ENCODE results near the gene TXNL4A.
A peak's percentile ranks its signal among the peaks of the same experiment; 100 is the strongest.
"Not testable (repeated sequence)": the region's sequence is repeated elsewhere in the genome, so short reads cannot be mapped to it uniquely, and the experiment has no call there.

The TXNL4A gene

DNA sequence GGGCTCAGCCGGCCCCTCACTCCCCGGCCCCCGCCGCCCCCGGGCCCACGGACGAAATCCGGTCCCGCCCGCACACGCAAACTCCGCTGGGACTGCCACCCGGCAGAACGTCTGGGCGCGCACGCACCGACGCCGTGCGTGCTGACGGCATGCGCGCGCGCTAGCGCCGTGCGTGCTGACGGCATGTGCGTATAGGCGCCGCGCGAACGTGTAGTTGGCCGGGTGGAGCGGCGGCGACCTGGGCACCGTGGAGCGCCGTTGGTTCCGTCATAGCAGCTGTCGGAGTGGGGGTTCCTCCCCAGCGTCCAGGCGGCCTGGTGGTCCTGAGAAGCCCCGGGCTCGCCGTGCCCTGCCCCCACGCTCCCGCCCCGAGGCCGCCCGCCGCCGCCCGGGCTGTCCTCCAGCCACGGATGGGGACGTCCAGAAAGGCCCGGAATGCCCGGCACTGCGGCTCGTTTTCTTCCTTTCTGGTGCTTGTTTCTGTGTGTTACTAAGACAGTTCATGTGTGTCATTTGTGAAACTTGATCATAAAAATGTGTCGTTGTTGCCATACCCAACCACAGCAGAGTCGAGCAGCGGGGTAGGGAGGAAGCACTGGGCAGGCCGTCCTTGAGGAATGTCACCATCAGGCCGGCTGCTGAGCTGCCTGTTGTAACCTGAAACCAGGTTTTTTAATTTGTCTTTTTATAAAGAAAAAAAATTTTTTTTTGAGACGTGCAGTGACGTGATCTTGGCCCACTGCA, at the start of gene TXNL4A:
Gene TXNL4A (minus strand): TSS at position 113 of the 744 bp plus-strand sequence. CDS start 171 bp downstream, outside the sequence.
- peak; percentile 79 to 82 for DNase-seq

DNA sequence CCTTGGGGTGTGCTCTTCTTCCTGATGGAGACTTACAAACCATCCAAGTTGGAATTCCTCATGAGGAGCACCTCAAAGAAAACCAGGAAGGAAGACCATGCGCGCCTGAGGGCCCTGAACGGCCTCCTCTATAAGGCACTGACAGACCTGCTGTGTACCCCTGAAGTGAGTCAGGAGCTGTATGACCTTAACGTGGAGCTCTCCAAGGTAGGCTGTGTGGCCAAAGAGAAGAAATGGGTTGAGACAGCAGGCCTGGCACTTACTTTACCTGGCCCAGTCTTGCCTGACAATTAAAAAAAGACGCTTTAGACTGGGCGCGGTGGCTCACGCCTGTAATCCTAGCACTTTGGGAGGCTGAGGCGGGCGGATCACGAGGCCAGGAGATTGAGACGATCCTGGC, 48.9 kb upstream of the TXNL4A start:
- DNase-seq: no peak

DNA sequence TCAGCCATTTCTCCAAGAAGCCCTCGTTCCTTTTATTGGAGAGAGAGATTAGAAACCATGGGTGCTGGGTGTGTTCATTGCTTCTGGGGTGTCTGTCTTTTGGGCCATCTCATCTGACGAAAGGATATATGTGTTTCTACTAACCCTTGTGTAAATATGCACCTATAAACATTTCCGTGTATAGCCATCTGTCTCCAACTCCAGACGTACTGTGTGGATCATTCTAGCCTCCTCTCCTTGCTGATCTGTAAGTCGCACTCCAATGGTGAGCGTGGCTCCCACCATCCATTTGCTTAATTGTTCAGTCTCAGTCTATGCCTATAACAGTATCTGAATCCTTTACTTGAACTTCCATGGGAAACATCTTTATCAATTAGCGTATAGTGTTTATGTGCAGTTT, 47.6 kb upstream of the TXNL4A start:
- no peak for DNase-seq

- no peak for DNase-seq
These were observed 46.6 kb upstream of the TXNL4A start for GRCh38 chr18:80034852-80035406.

DNA sequence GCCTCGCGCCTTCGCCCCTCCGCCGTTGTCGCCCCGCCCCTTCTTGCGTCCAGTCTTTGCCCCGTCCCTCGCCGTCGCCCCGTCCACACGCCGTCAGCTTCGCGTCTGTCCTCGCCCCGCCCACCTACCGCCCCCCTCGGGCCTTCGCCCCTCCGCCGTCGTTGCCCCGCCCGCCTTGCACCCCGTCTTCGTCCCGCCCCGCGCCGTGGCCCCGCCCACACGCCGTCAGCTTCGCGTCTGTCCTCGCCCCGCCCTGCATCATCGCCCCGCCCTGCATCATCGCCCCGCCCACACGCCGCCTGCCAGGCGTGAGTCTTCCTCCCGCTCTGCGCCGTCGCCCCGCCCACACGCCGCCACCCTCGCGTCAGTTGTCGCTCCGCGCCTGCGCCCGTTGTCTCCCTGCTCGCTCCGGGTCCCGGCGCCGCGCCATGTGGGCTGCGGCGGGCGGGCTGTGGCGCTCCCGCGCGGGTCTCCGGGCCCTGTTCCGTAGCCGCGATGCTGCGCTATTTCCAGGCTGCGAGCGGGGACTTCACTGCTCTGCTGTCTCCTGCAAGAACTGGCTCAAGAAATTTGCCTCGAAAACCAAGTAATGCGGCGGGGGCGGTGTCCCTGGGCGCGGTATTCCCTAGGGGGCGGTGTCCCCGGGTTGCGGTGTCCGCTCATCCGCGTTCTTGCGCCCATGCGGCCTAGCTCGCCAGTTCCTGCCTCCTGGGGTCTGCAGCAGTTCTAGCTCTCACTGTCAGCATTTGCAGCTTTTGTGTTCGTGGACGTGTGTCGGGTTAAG, 45.9 kb upstream of the TXNL4A start, which contains the start of gene RBFA:
Gene RBFA (plus strand): TSS at position 367 of the 784 bp plus-strand sequence. CDS start 62 bp downstream, at position 429.
- DNase-seq: peak; percentile 98 to 99

- DNase-seq: no peak
These were observed 45.1 kb upstream of the TXNL4A start for GRCh38 chr18:80033181-80034067.

DNA sequence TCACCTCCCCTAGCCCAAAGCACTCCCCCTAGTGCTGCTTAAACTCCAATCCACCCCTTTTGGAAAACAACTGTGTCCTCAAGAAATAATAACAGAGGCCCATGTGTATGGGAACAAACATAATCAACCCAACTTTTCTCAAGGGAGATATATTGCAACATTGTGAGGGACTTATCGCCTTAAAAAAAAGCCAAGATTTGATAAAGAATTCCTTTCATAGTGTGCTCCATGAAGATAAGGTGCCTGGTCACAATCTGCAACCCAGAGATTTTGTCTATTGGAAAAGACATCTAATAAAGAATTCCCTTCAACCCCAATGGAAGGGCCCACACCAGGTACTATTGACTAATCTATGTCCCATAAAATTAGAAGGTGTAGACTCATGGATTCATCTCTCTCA, 41.3 kb upstream of the TXNL4A start:
- DNase-seq: no peak

DNA sequence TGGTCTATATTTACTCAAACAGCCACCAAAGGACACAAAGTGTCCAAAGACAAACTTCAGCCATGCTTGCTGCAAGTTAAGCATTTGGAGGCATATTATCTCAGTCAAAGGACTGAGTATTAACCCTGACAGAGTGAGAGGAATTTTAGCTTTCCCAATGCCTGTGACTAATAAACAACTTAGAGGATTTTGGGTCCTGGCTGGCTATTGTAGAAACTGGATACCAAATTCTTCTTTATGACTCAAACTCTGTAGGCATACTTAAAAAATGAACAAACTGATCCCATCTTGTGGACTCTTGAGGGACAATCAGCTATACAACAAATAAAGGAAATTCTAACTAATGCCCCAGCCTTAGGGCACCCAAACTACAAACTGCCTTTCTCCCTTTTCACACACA, 39.4 kb upstream of the TXNL4A start:
- not testable (repeated sequence) for DNase-seq

DNA sequence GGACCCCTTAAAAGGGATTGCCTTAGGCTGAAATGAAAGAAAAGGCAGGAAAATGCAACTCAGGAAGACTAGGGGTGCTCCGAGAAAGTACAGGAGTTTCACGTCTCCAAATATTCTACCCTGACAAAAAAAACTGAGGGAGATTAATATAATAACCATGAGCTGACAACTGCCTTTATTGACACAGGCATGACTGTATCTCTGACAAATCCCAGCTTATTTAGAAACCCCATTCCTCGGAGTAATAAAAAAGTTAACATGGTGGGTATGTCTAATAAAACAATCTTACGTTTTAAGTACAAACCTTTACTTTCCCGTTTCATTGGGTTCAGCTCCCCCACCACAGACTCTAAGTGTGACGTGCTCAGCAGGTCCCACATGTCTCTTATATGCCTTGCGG, 38.0 kb upstream of the TXNL4A start:
- no peak for DNase-seq

- no peak for DNase-seq
These were observed 34.8 kb upstream of the TXNL4A start for GRCh38 chr18:80023173-80023572.

DNA sequence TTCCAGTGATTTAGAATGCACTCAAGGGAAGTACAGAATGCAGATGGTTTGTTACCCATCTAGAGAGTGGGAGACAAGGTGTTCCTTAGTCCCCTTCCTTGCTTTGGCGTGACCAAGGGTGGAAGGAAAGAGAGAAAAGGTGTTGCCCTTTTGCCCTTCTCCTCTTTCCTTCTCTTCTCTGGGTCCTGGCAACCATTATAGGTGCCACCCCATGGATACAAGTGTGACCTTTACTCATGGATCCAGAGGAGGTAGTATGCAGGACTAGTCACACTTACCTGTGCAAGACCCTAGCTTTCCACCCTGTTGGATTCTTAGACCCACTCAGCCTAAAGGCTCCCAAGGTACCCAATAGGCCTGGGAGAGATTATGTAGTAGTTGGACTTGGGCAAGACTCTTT, 34.2 kb upstream of the TXNL4A start:
- DNase-seq: no peak

GRCh38 chr18:80012714-80013113, 24.4 kb upstream of the TXNL4A start:
- no peak for DNase-seq

DNA sequence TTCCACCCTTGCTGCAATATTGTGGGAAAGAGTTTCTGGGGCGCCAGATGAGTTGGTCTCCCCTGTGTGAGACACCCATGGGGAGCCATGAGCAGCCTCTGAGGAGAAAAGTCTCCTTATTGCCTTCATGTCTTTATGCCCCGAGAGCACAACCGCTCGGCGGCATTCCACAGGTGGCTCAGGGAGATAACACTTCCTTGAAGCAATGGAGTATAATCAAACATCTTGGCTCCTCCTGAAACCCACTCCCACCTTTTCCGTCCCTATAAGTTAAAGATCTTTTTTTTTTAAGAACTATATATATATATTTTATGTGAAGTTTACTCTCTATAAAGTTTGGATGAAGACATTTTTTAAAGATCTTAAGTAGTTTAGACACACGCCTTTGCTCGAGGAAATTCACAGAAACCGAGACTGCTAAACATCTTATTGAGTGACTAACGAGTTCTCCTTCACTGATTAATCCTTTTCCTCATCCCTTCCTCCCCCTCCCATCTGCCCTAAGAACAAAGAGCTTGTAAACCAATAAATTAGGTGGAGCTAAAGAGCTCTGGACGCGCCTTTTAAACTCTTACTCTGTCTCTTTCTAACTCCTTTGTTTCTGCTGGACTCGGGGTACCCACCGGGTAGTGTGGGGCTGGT, 23.3 kb upstream of the TXNL4A start:
- DNase-seq: not testable (repeated sequence)

GRCh38 chr18:80010551-80010906, 22.2 kb upstream of the TXNL4A start:
- no peak for DNase-seq

DNA sequence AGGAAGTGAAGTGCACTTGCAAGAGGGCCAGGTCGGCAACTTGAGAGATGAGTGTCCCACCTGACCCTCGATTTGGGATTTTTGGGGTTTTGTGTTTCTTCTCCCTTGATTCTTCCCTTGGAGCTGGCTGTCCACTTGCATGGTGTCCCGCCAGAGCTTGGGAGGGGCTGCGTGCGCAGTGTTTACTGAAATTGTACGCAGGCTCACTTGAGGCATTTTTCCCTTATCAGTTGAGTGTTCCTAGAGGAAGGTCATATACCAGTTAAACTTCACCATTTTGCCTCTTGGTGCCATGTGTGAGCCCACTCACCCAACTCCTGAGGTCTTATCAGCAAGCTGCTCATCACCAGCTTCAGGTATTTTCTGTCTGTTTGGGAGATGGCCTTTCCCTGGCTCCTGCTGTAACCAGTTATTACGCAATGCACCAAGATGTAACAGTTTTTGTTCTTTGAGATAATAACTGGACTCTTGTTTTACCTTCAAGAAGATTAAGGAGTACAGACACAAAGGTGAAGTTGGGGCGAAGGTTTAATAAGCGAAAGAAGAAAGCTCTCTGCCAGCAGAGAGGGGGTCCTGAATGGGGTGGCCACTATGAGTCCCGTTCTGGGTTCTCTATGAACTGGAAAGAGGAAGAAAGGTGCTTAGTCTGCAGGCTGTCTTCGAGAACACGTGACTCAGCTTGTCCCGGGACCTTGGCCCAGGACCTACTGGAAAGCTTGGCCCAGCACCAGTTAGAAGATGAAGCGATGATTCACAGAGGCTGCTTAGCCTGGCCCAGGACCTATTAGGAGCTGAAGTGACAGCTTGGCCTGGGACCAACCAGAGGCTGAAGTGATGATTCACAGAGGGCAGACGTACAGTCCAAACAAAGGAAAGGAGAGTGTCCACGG, 21.5 kb upstream of the TXNL4A start:
- DNase-seq: no peak

- no peak for DNase-seq
These were observed 18.4 kb upstream of the TXNL4A start for GRCh38 chr18:80006724-80007123.

DNA sequence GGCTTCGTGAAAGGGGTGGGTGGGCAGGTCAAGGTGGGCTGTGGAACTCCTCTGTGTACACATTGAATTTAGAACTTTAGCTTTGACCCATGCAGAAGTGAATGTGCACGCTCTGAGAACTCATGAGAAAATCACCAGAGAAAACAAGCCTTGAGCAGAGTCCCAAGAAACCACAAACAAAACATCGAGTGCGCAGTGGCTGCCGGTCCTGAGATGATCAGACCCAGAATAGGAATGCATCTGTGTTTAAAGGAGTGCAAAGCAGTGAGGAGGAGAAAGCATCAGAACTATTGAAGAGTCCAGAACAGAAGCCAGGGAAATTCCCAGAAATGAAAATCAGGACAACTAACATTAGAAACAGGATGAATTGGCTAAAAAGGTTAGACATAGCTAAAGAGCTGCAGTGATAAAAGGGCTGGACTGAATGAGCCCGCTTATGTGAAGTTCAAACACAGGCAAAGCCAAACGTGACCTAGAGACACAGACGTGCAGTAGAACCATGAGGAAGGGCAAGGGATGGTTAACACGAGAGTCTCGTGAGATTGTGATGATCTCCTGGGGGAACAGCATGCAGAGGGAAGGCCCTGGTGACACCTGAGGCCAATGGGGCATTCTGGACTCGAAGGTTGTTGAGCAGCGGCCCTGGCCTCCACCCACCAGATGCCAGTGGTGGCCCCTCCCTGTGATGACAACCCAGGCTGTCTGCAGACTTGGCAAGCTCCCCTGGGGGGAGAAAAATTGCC, 16.4 kb upstream of the TXNL4A start:
- DNase-seq: no peak

GRCh38 chr18:80002468-80002867, 14.1 kb upstream of the TXNL4A start:
- DNase-seq: no peak

DNA sequence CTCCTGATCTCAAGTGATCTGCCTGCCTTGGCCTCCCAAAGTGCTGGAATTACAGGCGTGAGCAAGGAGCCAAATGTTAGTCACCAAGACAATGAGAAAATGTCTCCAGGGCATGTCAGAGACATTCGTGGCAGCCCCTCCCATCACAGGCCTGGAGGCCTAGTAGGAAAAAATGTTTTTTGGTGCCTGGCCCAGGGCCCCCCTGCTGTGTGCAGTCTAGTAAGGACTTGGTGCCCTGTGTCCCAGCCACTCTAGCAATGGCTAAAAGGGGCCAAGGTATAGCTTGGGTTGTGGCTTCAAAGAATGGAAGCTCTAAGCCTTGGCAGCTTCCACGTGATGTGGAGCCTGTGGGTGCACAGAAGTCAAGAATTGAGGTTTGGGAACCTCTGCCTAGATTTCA, 12.5 kb upstream of the TXNL4A start:
- DNase-seq: no peak

- not testable (repeated sequence) for DNase-seq
These were observed 11.3 kb upstream of the TXNL4A start for GRCh38 chr18:79999701-80000100.
